Hepatic stellate cell (primary cell): ENCODE measurements around the gene COA3.

ENCODE experiments used
- DNase-seq: peaks from one replicate; pipeline ENCODE4 v3.0.0; 2011; ENCODE audit warnings: low spot score

COA3 gene

GRCh38 chr17:42817866-42818265, 19.4 kb upstream of the COA3 start:
- DNase-seq, result peak; percentile 26

- DNase-seq, result peak; percentile 46
These were observed 16.3 kb upstream of the COA3 start for GRCh38 chr17:42814633-42815399.

- peak; percentile 62 for DNase-seq
These were observed 10.7 kb upstream of the COA3 start for GRCh38 chr17:42809250-42809649.

GRCh38 chr17:42806249-42806648, 7.7 kb upstream of the COA3 start:
- DNase-seq, result no peak

- DNase-seq, result no peak
These were observed 6.4 kb upstream of the COA3 start for GRCh38 chr17:42804918-42805367.

GRCh38 chr17:42803074-42803883, 4.8 kb upstream of the COA3 start:
- no peak for DNase-seq

GRCh38 chr17:42798011-42798382, 507 bp downstream of the COA3 start:
- DNase-seq, result no peak

GRCh38 chr17:42797067-42798007, 1.2 kb downstream of the COA3 start:
- DNase-seq, result no peak

GRCh38 chr17:42796066-42796758, 2.3 kb downstream of the COA3 start:
- DNase-seq, result no peak

GRCh38 chr17:42795465-42795864, 3.0 kb downstream of the COA3 start:
- no peak for DNase-seq

- DNase-seq, result no peak
These were observed 3.4 kb downstream of the COA3 start for GRCh38 chr17:42795061-42795460.

GRCh38 chr17:42792545-42792944, 6.0 kb downstream of the COA3 start:
- DNase-seq, result no peak

GRCh38 chr17:42791948-42792347, 6.6 kb downstream of the COA3 start:
- no peak for DNase-seq

GRCh38 chr17:42787266-42787665, 11.2 kb downstream of the COA3 start:
- no peak for DNase-seq

- DNase-seq, result no peak
These were observed 13.5 kb downstream of the COA3 start for GRCh38 chr17:42784811-42785592.

GRCh38 chr17:42784409-42784808, 14.1 kb downstream of the COA3 start:
- no peak for DNase-seq

GRCh38 chr17:42783791-42784138, 14.7 kb downstream of the COA3 start:
- DNase-seq, result no peak

GRCh38 chr17:42783062-42783790, 15.3 kb downstream of the COA3 start:
- peak; percentile 78 for DNase-seq

GRCh38 chr17:42782166-42783061, 16.1 kb downstream of the COA3 start:
- DNase-seq, result peak; percentile 47
